A549 (cell line): ENCODE measurements around the gene FRMD1.

Source experiments
- CTCF ChIP-seq: fragments of >200 bp; sonication (Bioruptor Twin); formaldehyde crosslinking; IDR thresholded peaks from 3 replicates; pipeline ENCODE4 v1.5.1; 2016
- NFE2L2 ChIP-seq: fragments of 150-350 bp; conservative IDR thresholded peaks from 2 replicates; pipeline ENCODE4 v1.6.1; 2014; ENCODE audit warnings: low read length
- PBX3 ChIP-seq: IDR thresholded peaks from 2 replicates; pipeline ENCODE4 v1.6.1; 2012
- RAD21 ChIP-seq, 2 experiments: fragments of >200 bp in 1 of 2; sonication (Bioruptor Twin) in 1 of 2; formaldehyde crosslinking in 1 of 2; IDR thresholded peaks in 1 of 2; conservative IDR thresholded peaks in 1 of 2; 2 replicates in 1 of 2; 3 replicates in 1 of 2; pipeline ENCODE4 v1.6.1; 2012 to 2018; ENCODE audit warnings: inconsistent platforms in 1 of 2
- RCOR1 ChIP-seq: fragments of 150-350 bp; IDR thresholded peaks from 2 replicates; pipeline ENCODE4 v1.6.1; 2014; ENCODE audit warnings: antibody characterized with exemption, low read length, low read depth
- REST ChIP-seq: fragments of 200-600 bp; sonication (generic); IDR thresholded peaks from 2 replicates; pipeline ENCODE4 v1.6.1; 2016; ENCODE audit warnings: antibody characterized with exemption, mild to moderate bottlenecking, moderate library complexity

DNA sequence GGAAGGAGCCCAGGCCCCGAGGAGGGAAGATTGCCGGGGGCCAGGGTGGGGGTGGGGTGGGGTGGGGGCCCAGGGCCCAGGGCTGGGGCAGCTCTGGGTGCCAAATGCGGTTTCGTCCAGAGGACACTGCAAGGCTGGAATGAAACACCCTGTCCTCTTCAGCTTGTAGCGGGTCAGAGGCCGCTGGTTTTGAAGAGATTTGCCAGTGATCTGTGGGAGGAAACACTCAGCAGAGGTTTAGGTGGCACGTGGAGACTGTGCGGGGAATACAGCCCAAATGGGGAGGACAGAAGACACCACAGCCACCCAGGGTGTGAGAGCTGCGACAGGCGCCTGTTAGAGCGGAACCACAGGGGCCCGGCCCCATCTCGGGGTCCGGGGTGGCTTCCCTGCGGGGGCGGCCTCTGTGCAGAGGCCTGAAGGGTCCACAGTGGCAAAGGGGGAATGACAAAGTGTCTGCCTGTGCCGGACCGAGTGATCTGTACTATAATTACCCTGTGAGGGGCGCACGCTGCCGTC lies 29.2 kb downstream of the FRMD1 start:
- TF ChIP-seq CTCF (no peak), PBX3 (no peak), REST (no peak), NFE2L2 (no peak), RCOR1 (no peak), RAD21 (conservative IDR thresholded peaks at IDR 0.05 in 1 of 2, IDR thresholded peaks at IDR 0.05 in 1 of 2) (no peak)
